OCI-LY1 (cell line): ENCODE data around the gene TNFRSF1A.

ENCODE experiments used
- EZH2 ChIP-seq: fragments of 200-600 bp; sonication (generic), shearing (Covaris generic); IDR thresholded peaks from 2 replicates; pipeline ENCODE4 v1.8.0; 2017; ENCODE audit warnings: borderline replicate concordance, mixed run types, mild to moderate bottlenecking, antibody characterized with exemption, low read length, moderate library complexity, mixed read lengths
- TF ChIP-seq, protein P1 (sequence below): fragments of 200-600 bp; sonication (generic), shearing (Covaris generic); IDR thresholded peaks from 2 replicates; pipeline ENCODE4 v1.5.1; 2017; ENCODE audit warnings: mild to moderate bottlenecking, antibody characterized with exemption, low read length, moderate library complexity, mixed read lengths

DNA sequence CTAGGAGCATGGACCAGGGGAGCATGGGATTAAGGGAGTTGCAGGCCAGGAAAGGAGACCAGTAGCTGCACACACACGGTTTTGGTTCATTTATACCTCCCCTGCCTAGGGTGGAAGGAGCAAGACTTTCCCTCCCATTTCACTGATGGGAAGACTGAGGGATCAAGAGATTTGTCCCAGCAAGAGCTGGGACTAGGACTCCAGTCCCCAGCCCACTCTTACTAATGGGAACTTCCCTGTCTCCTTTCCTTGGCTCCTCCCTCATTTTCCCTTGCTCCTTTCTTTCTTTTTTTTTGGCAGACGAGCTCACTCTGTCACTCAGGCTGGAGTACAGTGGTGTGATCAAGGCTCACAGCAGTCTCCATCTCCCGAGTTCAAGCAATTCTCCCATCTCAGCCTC lies 20.5 kb upstream of the TNFRSF1A start:
- TF ChIP-seq, protein P1, sequence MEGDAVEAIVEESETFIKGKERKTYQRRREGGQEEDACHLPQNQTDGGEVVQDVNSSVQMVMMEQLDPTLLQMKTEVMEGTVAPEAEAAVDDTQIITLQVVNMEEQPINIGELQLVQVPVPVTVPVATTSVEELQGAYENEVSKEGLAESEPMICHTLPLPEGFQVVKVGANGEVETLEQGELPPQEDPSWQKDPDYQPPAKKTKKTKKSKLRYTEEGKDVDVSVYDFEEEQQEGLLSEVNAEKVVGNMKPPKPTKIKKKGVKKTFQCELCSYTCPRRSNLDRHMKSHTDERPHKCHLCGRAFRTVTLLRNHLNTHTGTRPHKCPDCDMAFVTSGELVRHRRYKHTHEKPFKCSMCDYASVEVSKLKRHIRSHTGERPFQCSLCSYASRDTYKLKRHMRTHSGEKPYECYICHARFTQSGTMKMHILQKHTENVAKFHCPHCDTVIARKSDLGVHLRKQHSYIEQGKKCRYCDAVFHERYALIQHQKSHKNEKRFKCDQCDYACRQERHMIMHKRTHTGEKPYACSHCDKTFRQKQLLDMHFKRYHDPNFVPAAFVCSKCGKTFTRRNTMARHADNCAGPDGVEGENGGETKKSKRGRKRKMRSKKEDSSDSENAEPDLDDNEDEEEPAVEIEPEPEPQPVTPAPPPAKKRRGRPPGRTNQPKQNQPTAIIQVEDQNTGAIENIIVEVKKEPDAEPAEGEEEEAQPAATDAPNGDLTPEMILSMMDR: no peak
- TF ChIP-seq EZH2: no peak
